ENCODE data around the gene MYL6. TPM values are rescaled to one million over a fixed set of nuclear protein-coding genes. Genes with fewer than 3 reads are reported as not detected.
A peak's percentile ranks its signal among the peaks of the same experiment; 100 is the strongest.
"Not testable (repeated sequence)": the region's sequence is repeated elsewhere in the genome, so short reads cannot be mapped to it uniquely, and the experiment has no call there.

The MYL6 gene
- total RNA-seq, 1 donor from 2014 or later = 786 TPM

DNA sequence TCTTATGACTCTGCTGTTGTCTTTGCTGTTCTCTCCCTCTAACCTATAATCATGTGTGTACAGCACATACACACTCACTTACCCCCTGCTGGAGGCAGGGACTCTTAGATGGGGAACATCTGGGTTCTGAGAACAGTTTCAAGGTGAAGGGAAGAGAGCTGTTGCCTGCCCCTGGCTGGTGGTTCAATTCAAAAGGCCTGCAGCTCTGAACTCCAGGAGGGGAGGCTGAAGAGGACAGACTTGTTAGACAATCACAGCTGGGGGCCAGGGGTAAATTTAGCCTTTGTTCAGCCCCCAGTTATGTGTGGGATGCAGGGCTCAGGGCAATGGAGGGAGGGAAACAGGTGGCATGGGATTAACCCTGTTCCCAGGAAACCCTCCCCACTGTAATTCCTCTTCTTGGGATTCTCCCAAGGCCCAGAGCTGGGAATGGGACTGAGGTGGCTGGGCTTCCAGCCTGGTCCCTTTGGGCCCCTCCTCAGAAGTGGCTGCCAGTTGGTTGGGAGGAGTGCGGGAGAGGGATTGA lies 3.9 kb upstream of the MYL6 start:
- Mint-ChIP-seq H3K4me1 (ENCODE audit: low read depth) (peaks cover 48% of the 10 kb centered on the region), H3K27ac (no peak overlapping the region), H3K9me3 (no peaks in the 10 kb centered on the region), H3K4me3 (no peak overlapping the region), H3K27me3 (ENCODE audit: insufficient read depth) (no peaks in the 10 kb centered on the region), H3K36me3 (ENCODE audit: low read depth) (peaks cover 25% of the 10 kb centered on the region)
- intact Hi-C loops (cut with micrococcal nuclease) = loop anchor here (5.0 to 10.0 kb wide), 3 partner anchors 493 to 1393 kb away; partner anchors contain the start of genes ATP5F1B, DCTN2 and PTGES3
- DNase-seq (ENCODE audit: low spot score) = no peak

DNA sequence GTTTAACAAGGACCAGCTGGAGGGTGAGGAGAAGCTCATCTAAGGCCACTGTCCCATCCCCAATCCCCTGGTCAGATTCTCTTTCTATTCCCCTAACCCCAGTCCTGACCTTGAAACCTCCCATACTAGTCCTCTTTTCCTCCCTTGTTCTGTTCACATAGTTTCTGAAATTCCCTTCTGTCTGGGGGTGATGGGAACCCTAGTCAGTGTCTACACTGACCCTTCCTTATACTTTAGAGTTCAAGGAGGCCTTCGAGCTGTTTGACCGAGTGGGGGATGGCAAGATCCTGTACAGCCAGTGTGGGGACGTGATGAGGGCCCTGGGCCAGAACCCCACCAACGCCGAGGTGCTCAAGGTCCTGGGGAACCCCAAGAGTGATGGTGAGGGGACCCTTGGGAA lies 3.3 kb upstream of the MYL6 start:
- H3K27ac Mint-ChIP-seq = no peak overlapping the region
- intact Hi-C loops (cut with micrococcal nuclease) = loop anchor here (5.0 to 10.0 kb wide), 3 partner anchors 492 to 1392 kb away; partner anchors contain the start of genes ATP5F1B, DCTN2 and PTGES3
- H3K4me3 Mint-ChIP-seq = peak overlapping the region; percentile 36
- peaks cover 30% of the 10 kb centered on the region for H3K36me3 Mint-ChIP-seq (ENCODE audit: low read depth)
- H3K9me3 Mint-ChIP-seq = no peaks in the 10 kb centered on the region
- no peak for DNase-seq (ENCODE audit: low spot score)
- H3K27me3 Mint-ChIP-seq (ENCODE audit: insufficient read depth) = no peaks in the 10 kb centered on the region
- H3K4me1 Mint-ChIP-seq (ENCODE audit: low read depth) = peaks cover 53% of the 10 kb centered on the region

DNA sequence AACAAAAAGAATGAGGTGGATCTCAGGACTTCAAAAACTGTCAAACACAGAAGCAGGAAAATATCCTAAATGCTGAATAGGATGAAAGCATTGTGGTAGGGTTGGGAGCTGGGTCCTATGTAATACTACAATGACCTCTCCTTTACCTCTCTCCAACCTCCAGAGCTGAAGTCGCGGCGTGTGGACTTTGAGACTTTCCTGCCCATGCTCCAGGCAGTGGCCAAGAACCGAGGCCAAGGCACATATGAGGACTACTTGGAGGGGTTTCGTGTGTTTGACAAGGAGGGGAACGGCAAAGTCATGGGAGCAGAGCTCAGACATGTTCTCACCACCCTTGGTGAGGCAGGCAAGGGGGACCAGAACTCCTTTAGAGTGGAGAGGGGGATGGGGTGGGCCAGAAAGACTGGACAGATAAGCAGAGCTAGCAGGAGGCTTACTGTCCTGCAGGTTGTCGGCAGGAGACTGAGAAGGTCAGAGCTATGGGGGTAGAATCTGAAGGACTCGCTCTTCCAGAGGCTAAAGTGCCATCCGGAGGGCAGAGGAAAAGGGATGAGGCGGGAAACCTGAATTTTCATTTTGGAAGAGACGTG lies 2.8 kb upstream of the MYL6 start:
- H3K4me1 Mint-ChIP-seq (ENCODE audit: low read depth) = peaks cover 54% of the 10 kb centered on the region
- no peak for DNase-seq (ENCODE audit: low spot score)
- no peaks in the 10 kb centered on the region for H3K9me3 Mint-ChIP-seq
- H3K27me3 Mint-ChIP-seq (ENCODE audit: insufficient read depth) = no peaks in the 10 kb centered on the region
- peak overlapping the region; percentile 36 for H3K4me3 Mint-ChIP-seq
- intact Hi-C loops (cut with micrococcal nuclease) = loop anchor here (10.0 kb wide), 1 partner anchor 529 kb away; the partner anchor contains the start of gene PTGES3
- peak overlapping the region; percentile 52 for H3K27ac Mint-ChIP-seq
- peaks cover 35% of the 10 kb centered on the region for H3K36me3 Mint-ChIP-seq (ENCODE audit: low read depth)

DNA sequence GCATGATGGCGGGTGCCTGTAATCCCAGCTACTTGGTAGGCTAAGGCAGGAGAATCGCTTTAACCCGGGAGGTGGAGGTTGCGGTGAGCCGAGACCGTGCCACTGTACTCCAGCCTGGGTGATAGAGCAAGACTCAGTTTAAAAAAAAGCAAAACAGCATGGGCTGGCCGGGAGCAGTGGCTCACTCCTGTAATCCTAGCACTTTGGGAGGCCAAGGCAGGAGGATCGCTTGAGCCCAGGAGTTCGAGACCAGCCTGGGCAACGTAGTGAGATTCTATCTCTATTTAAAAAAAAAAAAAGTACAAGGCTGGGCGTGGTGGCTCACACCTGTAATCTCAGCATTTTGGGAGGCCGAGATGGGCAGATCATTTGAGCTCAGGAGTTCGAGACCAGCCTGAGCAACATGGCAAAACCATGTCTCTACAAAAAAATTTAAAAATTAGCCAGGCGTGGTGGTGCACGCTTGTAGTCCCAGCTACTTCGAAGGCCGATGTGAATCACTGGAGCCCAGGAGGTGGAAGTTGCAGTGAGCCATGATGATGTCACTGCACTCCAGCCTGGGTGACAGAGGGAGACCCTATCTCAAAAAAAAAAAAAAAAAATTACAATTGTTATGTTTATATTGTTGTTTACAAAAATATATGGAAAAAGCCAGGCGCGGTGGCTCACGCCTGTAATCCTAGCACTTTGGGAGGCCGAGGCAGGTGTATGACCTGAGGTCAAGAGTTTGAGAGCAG lies 1.5 kb upstream of the MYL6 start:
- intact Hi-C loops (cut with micrococcal nuclease) = loop anchor here (10.0 kb wide), 1 partner anchor 528 kb away; the partner anchor contains the start of gene PTGES3
- H3K27me3 Mint-ChIP-seq (ENCODE audit: insufficient read depth); DNase-seq (ENCODE audit: low spot score); H3K9me3 Mint-ChIP-seq: not testable (repeated sequence)
- H3K36me3 Mint-ChIP-seq (ENCODE audit: low read depth) = peaks cover 46% of the 10 kb centered on the region
- peak overlapping the region; percentile 97 for H3K4me3 Mint-ChIP-seq
- H3K4me1 Mint-ChIP-seq (ENCODE audit: low read depth) = peaks cover 54% of the 10 kb centered on the region
- H3K27ac Mint-ChIP-seq = peak overlapping the region; percentile 93

DNA sequence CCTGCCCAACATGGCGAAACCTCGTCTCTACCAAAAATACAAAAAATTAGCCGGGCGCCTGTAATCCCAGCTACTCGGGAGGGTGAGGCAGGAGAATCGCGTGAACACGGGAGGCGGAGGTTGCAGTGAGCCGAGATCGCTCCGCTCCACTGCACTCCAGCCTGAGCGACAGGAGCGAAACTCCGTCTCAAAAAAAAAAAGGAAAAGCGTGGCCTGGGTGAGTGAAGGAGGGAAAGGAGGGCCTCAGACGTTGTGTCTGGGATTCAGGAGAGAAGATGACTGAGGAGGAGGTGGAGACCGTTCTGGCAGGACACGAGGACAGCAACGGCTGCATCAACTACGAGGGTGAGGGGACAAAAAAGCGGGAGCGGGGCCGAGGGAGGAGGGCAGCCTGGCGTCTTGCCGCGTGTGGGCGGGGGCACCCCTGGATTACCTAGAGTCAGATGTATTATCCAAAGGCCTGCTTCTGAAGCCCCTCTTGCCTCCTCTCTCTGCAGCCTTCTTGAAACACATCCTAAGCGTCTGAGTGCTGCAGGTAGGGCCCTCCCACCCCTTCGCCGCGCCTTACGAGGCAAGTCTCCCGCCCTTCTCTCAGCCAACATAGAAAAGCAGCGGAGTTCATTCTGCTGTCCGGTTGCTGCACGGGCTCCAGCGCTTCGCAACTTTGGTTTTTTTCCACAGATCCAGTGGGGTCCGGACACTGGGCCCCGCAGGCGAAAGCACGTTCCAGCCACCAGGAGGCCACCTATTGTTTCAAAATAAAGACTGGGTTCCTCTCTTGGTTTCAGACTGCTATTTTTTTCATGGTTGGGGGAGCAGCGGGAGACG lies 744 bp upstream of the MYL6 start:
- Mint-ChIP-seq H3K36me3 (ENCODE audit: low read depth) (peaks cover 53% of the 10 kb centered on the region), H3K4me1 (ENCODE audit: low read depth) (peaks cover 54% of the 10 kb centered on the region), H3K4me3 (peak overlapping the region; percentile 97), H3K27ac (peak overlapping the region; percentile 93), H3K27me3 (ENCODE audit: insufficient read depth) (no peaks in the 10 kb centered on the region), H3K9me3 (no peaks in the 10 kb centered on the region)
- intact Hi-C loops (cut with micrococcal nuclease) = loop anchor here (1.0 to 10.0 kb wide), 5 partner anchors 31 to 527 kb away; partner anchors contain the start of genes PTGES3, RPS26 and ZC3H10
- DNase-seq (ENCODE audit: low spot score) = peak; percentile 37

DNA sequence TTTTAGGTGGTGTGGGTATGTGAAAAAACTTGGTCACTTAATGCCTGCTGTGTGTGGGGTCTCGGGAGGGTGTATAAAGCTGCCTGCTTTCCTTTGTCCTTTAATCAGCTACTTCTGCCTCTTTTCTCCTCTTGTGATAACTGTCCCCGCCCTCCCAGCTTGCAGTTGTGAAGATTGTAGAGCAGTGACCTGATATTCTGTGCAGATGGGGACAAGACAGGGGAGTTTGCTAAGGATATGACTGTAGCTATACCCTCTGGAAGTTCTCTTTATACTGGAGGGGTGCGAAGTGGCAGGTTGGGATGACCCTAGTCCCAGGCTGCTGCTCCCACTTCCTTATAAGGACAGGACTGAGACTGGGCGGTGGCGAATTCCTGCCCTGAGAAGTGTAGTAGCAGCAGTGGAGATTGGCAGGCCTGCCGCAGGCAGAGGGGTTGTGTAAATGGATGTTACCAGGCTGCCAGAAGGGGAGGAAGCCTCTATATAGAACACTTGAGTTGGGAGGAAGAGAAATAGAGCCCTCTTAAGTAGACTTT lies 835 bp downstream of the MYL6 start:
- Mint-ChIP-seq H3K27me3 (ENCODE audit: insufficient read depth) (no peaks in the 10 kb centered on the region), H3K9me3 (no peaks in the 10 kb centered on the region), H3K4me1 (ENCODE audit: low read depth) (peaks cover 48% of the 10 kb centered on the region), H3K27ac (peak overlapping the region; percentile 93), H3K36me3 (ENCODE audit: low read depth) (peaks cover 64% of the 10 kb centered on the region), H3K4me3 (peak overlapping the region; percentile 97)
- intact Hi-C loops (cut with micrococcal nuclease) = loop anchor here (1.0 to 10.0 kb wide), 5 partner anchors 29 to 526 kb away; partner anchors contain the start of genes PTGES3, RPS26 and ZC3H10
- no peak for DNase-seq (ENCODE audit: low spot score)

DNA sequence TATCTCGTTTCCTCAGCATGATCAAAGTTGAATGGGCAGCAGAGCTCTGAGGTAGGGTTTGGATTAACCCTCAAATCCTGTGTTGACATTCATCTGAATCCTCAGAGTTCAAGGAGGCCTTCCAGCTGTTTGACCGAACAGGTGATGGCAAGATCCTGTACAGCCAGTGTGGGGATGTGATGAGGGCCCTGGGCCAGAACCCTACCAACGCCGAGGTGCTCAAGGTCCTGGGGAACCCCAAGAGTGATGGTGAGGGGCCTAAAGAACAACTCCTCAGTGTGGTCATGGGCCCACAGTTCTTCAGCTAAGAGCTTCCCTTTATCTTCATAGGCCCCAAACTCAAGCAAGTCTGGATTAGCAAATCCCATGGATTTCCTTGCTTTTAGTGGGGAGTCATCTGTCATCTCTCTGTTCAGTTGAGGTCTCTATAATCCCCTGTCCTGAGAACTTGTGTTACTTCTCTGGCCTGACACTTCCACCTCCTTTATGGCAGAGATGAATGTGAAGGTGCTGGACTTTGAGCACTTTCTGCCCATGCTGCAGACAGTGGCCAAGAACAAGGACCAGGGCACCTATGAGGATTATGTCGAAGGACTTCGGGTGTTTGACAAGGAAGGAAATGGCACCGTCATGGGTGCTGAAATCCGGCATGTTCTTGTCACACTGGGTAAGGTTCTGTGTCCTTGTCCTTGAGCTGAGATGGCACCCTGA lies 1.5 kb downstream of the MYL6 start:
- intact Hi-C loops (cut with micrococcal nuclease) = loop anchor here (1.0 to 10.0 kb wide), 3 partner anchors 7 to 525 kb away; partner anchors contain the start of genes MYL6B, PTGES3 and RPS26
- peaks cover 48% of the 10 kb centered on the region for H3K4me1 Mint-ChIP-seq (ENCODE audit: low read depth)

DNA sequence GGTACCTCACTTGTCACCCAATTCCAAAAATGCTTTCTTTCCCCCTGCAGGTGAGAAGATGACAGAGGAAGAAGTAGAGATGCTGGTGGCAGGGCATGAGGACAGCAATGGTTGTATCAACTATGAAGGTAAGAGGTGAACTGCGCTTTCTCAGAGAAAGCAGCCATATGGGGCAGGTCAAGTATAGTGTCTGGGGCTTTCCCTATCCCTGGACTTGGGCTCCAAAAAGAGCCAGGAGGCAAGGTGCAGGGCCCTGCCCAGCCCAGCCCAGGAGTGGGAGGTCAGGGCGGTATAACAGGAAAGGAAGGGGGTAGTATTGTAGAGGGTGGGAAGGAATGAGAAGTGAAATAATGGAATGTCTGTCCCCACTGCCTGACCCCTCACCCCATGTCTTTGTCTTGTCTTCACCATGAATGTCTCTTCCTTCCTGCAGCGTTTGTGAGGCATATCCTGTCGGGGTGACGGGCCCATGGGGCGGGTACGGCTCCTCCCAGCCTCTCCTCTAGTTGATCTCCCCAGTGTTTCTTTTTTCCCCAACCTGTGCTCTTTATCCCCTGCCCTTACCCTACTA lies 2.1 kb downstream of the MYL6 start:
- H3K9me3 Mint-ChIP-seq = no peaks in the 10 kb centered on the region
- H3K4me3 Mint-ChIP-seq = peak overlapping the region; percentile 97
- peak; percentile 55 for DNase-seq (ENCODE audit: low spot score)
- peak overlapping the region; percentile 86 for H3K27ac Mint-ChIP-seq
- intact Hi-C loops (cut with micrococcal nuclease) = loop anchor here (1.0 kb wide), 1 partner anchor 8 kb away; the partner anchor contains the start of gene MYL6B
- peaks cover 47% of the 10 kb centered on the region for H3K4me1 Mint-ChIP-seq (ENCODE audit: low read depth)
- H3K27me3 Mint-ChIP-seq (ENCODE audit: insufficient read depth) = no peaks in the 10 kb centered on the region
- peaks cover 63% of the 10 kb centered on the region for H3K36me3 Mint-ChIP-seq (ENCODE audit: low read depth)

More for the DNA sequence above, 1.5 kb downstream of the MYL6 start:
- Mint-ChIP-seq H3K27ac (peak overlapping the region; percentile 93), H3K4me3 (peak overlapping the region; percentile 97), H3K9me3 (no peaks in the 10 kb centered on the region), H3K36me3 (ENCODE audit: low read depth) (peaks cover 68% of the 10 kb centered on the region), H3K27me3 (ENCODE audit: insufficient read depth) (no peaks in the 10 kb centered on the region)
- no peak for DNase-seq (ENCODE audit: low spot score)

DNA sequence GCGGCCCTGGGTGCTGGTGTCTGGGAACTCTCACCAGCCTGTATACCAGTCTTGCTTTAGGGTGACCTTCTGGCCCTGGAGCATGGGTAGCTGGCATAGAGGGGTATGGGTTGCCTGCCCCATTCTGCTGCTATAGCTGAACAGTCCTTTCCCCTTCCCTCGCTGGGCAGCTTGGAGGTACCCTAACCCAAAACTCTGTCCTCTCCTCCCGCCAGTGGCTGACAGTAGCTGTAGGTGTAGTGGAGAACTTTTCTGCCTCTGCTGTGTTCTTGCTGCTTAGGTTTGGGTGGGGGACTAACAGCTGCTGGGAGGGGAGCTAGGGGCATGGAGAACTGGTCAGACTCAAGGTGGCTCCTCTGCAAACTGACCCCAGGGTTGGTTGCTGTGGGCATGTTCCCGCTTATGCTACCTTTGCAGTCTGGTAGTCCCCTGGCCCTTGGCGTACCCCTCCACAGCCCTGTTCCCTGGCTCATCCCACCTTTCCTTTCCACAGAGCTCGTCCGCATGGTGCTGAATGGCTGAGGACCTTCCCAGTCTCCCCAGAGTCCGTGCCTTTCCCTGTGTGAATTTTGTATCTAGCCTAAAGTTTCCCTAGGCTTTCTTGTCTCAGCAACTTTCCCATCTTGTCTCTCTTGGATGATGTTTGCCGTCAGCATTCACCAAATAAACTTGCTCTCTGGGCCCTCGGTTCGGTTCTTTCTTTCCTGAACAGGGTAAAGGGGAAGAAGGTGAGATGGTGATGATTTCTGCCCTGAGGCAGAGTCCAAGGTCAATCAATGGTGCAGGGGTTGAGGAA lies 2.9 kb downstream of the MYL6 start:
- DNase-seq (ENCODE audit: low spot score) = no peak
- peaks cover 62% of the 10 kb centered on the region for H3K36me3 Mint-ChIP-seq (ENCODE audit: low read depth)
- H3K9me3 Mint-ChIP-seq = no peaks in the 10 kb centered on the region
- H3K27ac Mint-ChIP-seq = peak overlapping the region; percentile 86
- peak overlapping the region; percentile 97 for H3K4me3 Mint-ChIP-seq
- peaks cover 41% of the 10 kb centered on the region for H3K4me1 Mint-ChIP-seq (ENCODE audit: low read depth)
- no peaks in the 10 kb centered on the region for H3K27me3 Mint-ChIP-seq (ENCODE audit: insufficient read depth)
- intact Hi-C loops (cut with micrococcal nuclease) = loop anchor here (1.0 kb wide), 1 partner anchor 9 kb away; the partner anchor contains the start of gene MYL6B

DNA sequence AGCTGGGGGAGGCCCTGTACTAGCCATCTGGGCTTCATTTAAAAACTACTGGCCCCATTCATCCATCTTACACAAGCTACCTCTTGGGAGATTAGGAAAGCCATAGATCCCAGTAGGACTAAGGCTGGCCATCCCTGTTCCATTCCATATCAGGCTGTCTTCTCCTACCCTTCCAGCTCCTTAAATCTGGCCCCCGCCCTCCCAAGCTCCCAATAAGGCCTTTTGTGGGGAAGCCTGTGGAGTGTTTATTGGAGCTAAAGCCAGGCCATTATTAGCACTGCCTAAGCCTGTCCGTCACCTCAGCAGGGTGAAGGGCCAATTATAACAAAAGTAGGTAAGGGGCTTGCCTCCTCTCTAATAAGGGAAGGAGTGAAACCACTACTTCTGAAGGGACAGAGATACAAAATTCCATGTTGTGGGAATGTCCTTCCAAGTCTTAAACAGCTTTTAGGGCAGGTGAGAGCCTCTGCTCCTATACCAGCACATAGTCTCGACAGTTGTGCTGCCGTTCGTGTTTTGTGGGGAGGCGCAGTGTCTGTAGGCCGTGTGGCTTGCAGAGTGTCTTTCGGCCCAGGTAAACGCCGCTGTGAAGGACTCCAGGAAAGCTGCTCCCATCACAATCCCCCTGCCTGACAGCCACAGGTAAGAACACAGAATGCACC lies 3.7 kb downstream of the MYL6 start:
- Mint-ChIP-seq H3K27me3 (ENCODE audit: insufficient read depth) (no peaks in the 10 kb centered on the region), H3K4me3 (peak overlapping the region; percentile 97), H3K4me1 (ENCODE audit: low read depth) (peaks cover 41% of the 10 kb centered on the region), H3K27ac (peak overlapping the region; percentile 65), H3K9me3 (no peaks in the 10 kb centered on the region), H3K36me3 (ENCODE audit: low read depth) (peaks cover 62% of the 10 kb centered on the region)
- no peak for DNase-seq (ENCODE audit: low spot score)
- intact Hi-C loops (cut with micrococcal nuclease) = no loop called here

Measured in activated T-helper 1 cell treated with anti-CD3 and anti-CD28 coated beads, Interleukin-12 subunit alpha, Interleukin-12 subunit beta, Interleukin-2, Interleukin-4 antibody, amounts not matched to agents 30 ng/mL and 10 ng/mL and 1 ng/mL, durations not matched to agents 14 hours and 24 hours and 36 hours (primary cell).